Neural cell (in vitro differentiated cells): ENCODE results near the gene WDR37. TPM values are rescaled to one million over a fixed set of nuclear protein-coding genes. Genes with fewer than 3 reads are reported as not detected.

Source experiments
- H2AFZ ChIP-seq: fragments of 200-600, 300-800 bp; sonication (generic), shearing (Covaris generic); 2 replicates; pipeline ENCODE4 v1.6.0; 2014; ENCODE audit warnings: low read depth, mild to moderate bottlenecking, antibody characterized with exemption, low read length, moderate library complexity
- H3F3A ChIP-seq: fragments of 200-600 bp; shearing (Covaris generic); 2 replicates; pipeline ENCODE4 v1.6.1; 2016; ENCODE audit warnings: mild to moderate bottlenecking, moderate library complexity, mixed read lengths, antibody characterized with exemption, low read length; ENCODE audit not compliant: insufficient read depth, poor library complexity, severe bottlenecking
- H3K27ac ChIP-seq: fragments of 200-600, 300-800 bp; sonication (generic), shearing (Covaris generic); 2 replicates; pipeline ENCODE4 v1.5.1; 2014; ENCODE audit warnings: mild to moderate bottlenecking, low read length, moderate library complexity
- H3K27me3 ChIP-seq: fragments of 300-800, 200-600 bp; sonication (generic), shearing (Covaris generic); 2 replicates; pipeline ENCODE4 v1.6.0; 2014; ENCODE audit warnings: mild to moderate bottlenecking, low read depth, low read length, moderate library complexity; ENCODE audit not compliant: insufficient read depth
- H3K36me3 ChIP-seq: fragments of 300-800, 200-600 bp; sonication (generic), shearing (Covaris generic); 2 replicates; pipeline ENCODE4 v1.5.1; 2014; ENCODE audit warnings: mild to moderate bottlenecking, antibody characterized with exemption, low read length, moderate library complexity; ENCODE audit not compliant: insufficient read depth
- H3K4me2 ChIP-seq: fragments of 300-800, 200-600 bp; sonication (generic), shearing (Covaris generic); 2 replicates; pipeline ENCODE4 v1.6.0; 2014; ENCODE audit warnings: mild to moderate bottlenecking, low read length
- H3K4me3 ChIP-seq: fragments of 300-800, 200-600 bp; sonication (generic), shearing (Covaris generic); 2 replicates; pipeline ENCODE4 v1.5.1; 2014; ENCODE audit warnings: mild to moderate bottlenecking, low read length, moderate library complexity
- H3K79me2 ChIP-seq: fragments of 200-600 bp; shearing (Covaris generic); replicated peaks from 2 replicates; pipeline ENCODE4 v1.6.0; 2014; ENCODE audit warnings: mild to moderate bottlenecking, low read length, moderate library complexity; ENCODE audit not compliant: insufficient read depth
- H3K9ac ChIP-seq: fragments of 300-800, 200-600 bp; sonication (generic), shearing (Covaris generic); 2 replicates; pipeline ENCODE4 v1.6.1; 2016; ENCODE audit warnings: mild to moderate bottlenecking, low read length, mixed read lengths
- H3K9me2 ChIP-seq: fragments of 200-600 bp; shearing (Covaris generic); 2 replicates; pipeline ENCODE4 v1.6.1; 2016; ENCODE audit warnings: mild to moderate bottlenecking, low read length, mixed read lengths; ENCODE audit not compliant: insufficient read depth
- H3K9me3 ChIP-seq: fragments of 200-600, 300-800 bp; sonication (generic), shearing (Covaris generic); 2 replicates; pipeline ENCODE4 v1.6.1; 2016; ENCODE audit warnings: mild to moderate bottlenecking, mixed run types, low read length, moderate library complexity, mixed read lengths
- H4K20me1 ChIP-seq: fragments of 200-600 bp; shearing (Covaris generic); 2 replicates; pipeline ENCODE4 v1.6.1; 2016; ENCODE audit warnings: mild to moderate bottlenecking, mixed run types; ENCODE audit not compliant: insufficient read depth
- EP300 ChIP-seq: fragments of 450-650 bp; conservative IDR thresholded peaks from 2 replicates; pipeline ENCODE4 v1.6.1; 2014; ENCODE audit warnings: antibody characterized with exemption, mild to moderate bottlenecking, moderate library complexity; ENCODE audit not compliant: poor library complexity, severe bottlenecking
- EZH2 ChIP-seq: fragments of 200-600, 300-800 bp; shearing (Covaris generic), sonication (generic); IDR thresholded peaks from 2 replicates; pipeline ENCODE4 v1.6.1; 2014; ENCODE audit warnings: antibody characterized with exemption, low read length, borderline replicate concordance, mild to moderate bottlenecking; ENCODE audit not compliant: insufficient read depth, poor library complexity, severe bottlenecking
- MXI1 ChIP-seq: fragments of 450-650 bp; conservative IDR thresholded peaks from 2 replicates; pipeline ENCODE4 v1.6.1; 2014; ENCODE audit warnings: antibody characterized with exemption, mild to moderate bottlenecking; ENCODE audit not compliant: poor library complexity, severe bottlenecking
- POLR2AphosphoS5 ChIP-seq: IDR thresholded peaks from 2 replicates; pipeline ENCODE4 v1.6.1; 2012
- RAD21 ChIP-seq: fragments of 450-650 bp; conservative IDR thresholded peaks from 2 replicates; pipeline ENCODE4 v1.6.1; 2014; ENCODE audit warnings: antibody characterized with exemption, mild to moderate bottlenecking, moderate library complexity
- SMC3 ChIP-seq: fragments of 450-650 bp; conservative IDR thresholded peaks from 2 replicates; pipeline ENCODE4 v1.6.1; 2014; ENCODE audit warnings: antibody characterized with exemption, mild to moderate bottlenecking, moderate library complexity; ENCODE audit not compliant: poor library complexity
- TAF1 ChIP-seq: IDR thresholded peaks from 2 replicates; pipeline ENCODE4 v1.6.1; 2012; ENCODE audit warnings: low read depth
- polyA plus RNA-seq: library from polyadenylated mRNA; depleted of rRNA; stranded (reverse); fragments of >200 nt; gene quantifications from 2 replicates; pipeline ENCODE4 v1.2.3, GENCODE V29; 2014
- TF ChIP-seq, protein P1 (sequence below): fragments of 450-650 bp; IDR thresholded peaks from 2 replicates; pipeline ENCODE4 v1.5.1; 2014; ENCODE audit warnings: antibody characterized with exemption, mild to moderate bottlenecking, moderate library complexity; ENCODE audit not compliant: poor library complexity, severe bottlenecking
- TF ChIP-seq, protein P2 (sequence below): IDR thresholded peaks from 2 replicates; pipeline ENCODE4 v1.6.1; 2012; ENCODE audit warnings: borderline replicate concordance

WDR37 gene
- polyA plus RNA-seq, 1 donor from 2014 or later: 32.3 TPM

DNA sequence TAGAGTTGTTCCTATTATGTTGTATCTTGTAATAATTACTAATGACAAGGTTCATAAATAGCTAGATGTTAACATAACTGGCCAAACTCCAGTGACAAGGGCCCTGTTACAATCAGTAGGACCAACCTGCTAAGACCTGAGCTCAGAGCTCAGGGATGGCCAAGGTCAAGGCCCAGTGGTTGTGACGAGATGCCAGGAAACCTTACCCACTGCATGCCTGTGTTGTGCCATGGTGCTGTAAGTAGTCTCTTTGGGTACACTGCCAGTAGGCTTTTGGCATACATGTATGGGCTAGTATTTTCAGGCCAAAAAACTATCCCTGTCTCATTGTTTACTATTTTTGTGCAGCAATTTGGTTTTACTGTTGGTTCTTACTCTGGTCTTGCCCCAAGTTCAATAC, 22.6 kb upstream of the WDR37 start:
- Histone ChIP-seq H3K27ac (no peak overlapping the region), H3K4me3 (no peak overlapping the region), H2AFZ (no peak overlapping the region), H3K27me3 (no peaks in the 10 kb centered on the region), H3K36me3 (no peaks in the 10 kb centered on the region), H3K4me2 (no peak overlapping the region), H3K9me2 (no peaks in the 10 kb centered on the region), H3K79me2 (no peaks in the 10 kb centered on the region), H3K9ac (no peak overlapping the region), H3K9me3 (no peaks in the 10 kb centered on the region), H4K20me1 (no peaks in the 10 kb centered on the region), H3F3A (no peaks in the 10 kb centered on the region)
- TF ChIP-seq, protein P1, sequence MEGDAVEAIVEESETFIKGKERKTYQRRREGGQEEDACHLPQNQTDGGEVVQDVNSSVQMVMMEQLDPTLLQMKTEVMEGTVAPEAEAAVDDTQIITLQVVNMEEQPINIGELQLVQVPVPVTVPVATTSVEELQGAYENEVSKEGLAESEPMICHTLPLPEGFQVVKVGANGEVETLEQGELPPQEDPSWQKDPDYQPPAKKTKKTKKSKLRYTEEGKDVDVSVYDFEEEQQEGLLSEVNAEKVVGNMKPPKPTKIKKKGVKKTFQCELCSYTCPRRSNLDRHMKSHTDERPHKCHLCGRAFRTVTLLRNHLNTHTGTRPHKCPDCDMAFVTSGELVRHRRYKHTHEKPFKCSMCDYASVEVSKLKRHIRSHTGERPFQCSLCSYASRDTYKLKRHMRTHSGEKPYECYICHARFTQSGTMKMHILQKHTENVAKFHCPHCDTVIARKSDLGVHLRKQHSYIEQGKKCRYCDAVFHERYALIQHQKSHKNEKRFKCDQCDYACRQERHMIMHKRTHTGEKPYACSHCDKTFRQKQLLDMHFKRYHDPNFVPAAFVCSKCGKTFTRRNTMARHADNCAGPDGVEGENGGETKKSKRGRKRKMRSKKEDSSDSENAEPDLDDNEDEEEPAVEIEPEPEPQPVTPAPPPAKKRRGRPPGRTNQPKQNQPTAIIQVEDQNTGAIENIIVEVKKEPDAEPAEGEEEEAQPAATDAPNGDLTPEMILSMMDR: no peak

GRCh38 chr10:1034758-1035157, 21.4 kb upstream of the WDR37 start:
- Histone ChIP-seq H2AFZ (no peak overlapping the region), H3F3A (no peaks in the 10 kb centered on the region), H3K9ac (no peak overlapping the region), H3K4me2 (no peak overlapping the region), H3K79me2 (no peaks in the 10 kb centered on the region), H3K36me3 (no peaks in the 10 kb centered on the region), H3K4me3 (no peak overlapping the region), H3K27ac (no peak overlapping the region), H3K27me3 (no peaks in the 10 kb centered on the region), H3K9me3 (no peaks in the 10 kb centered on the region), H3K9me2 (no peaks in the 10 kb centered on the region), H4K20me1 (no peaks in the 10 kb centered on the region)
- TF ChIP-seq TAF1: no peak
- no peak for TF ChIP-seq RAD21
- TF ChIP-seq, protein P1: no peak
- TF ChIP-seq MXI1: no peak

DNA sequence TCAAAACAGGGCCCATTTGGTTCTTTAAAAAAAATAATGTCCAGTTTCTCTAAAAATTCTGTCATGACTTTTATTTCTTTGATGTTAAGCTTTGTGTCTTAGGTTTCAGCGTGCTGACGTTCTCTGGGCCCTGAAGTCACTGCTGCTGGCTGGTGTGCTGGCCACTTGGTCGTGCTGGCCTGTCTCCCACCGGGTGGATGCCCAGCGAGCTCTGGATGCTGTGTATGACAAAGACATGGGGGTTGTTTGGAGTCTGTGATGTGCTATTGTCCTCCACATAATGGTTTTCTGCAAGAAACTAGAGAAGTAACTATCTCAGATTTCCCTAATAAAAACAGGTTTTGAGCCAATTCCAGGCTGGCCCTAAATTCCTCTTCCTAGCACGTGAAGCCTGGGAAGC, 21.0 kb upstream of the WDR37 start:
- Histone ChIP-seq H3K79me2 (peaks cover 2% of the 10 kb centered on the region), H3F3A (no peaks in the 10 kb centered on the region), H2AFZ (no peak overlapping the region), H3K9me2 (no peaks in the 10 kb centered on the region), H3K9me3 (no peaks in the 10 kb centered on the region), H4K20me1 (no peaks in the 10 kb centered on the region), H3K9ac (no peak overlapping the region), H3K27me3 (no peaks in the 10 kb centered on the region), H3K4me2 (no peak overlapping the region), H3K36me3 (no peaks in the 10 kb centered on the region), H3K27ac (no peak overlapping the region), H3K4me3 (no peak overlapping the region)
- TF ChIP-seq EP300: no peak
- TF ChIP-seq, protein P2, sequence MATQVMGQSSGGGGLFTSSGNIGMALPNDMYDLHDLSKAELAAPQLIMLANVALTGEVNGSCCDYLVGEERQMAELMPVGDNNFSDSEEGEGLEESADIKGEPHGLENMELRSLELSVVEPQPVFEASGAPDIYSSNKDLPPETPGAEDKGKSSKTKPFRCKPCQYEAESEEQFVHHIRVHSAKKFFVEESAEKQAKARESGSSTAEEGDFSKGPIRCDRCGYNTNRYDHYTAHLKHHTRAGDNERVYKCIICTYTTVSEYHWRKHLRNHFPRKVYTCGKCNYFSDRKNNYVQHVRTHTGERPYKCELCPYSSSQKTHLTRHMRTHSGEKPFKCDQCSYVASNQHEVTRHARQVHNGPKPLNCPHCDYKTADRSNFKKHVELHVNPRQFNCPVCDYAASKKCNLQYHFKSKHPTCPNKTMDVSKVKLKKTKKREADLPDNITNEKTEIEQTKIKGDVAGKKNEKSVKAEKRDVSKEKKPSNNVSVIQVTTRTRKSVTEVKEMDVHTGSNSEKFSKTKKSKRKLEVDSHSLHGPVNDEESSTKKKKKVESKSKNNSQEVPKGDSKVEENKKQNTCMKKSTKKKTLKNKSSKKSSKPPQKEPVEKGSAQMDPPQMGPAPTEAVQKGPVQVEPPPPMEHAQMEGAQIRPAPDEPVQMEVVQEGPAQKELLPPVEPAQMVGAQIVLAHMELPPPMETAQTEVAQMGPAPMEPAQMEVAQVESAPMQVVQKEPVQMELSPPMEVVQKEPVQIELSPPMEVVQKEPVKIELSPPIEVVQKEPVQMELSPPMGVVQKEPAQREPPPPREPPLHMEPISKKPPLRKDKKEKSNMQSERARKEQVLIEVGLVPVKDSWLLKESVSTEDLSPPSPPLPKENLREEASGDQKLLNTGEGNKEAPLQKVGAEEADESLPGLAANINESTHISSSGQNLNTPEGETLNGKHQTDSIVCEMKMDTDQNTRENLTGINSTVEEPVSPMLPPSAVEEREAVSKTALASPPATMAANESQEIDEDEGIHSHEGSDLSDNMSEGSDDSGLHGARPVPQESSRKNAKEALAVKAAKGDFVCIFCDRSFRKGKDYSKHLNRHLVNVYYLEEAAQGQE: no peak
- no peak for TF ChIP-seq EZH2
- TF ChIP-seq, protein P1: no peak
- no peak for TF ChIP-seq RAD21
- TF ChIP-seq MXI1: no peak
- no peak for TF ChIP-seq TAF1
- no peak for TF ChIP-seq SMC3
- no peak for TF ChIP-seq POLR2AphosphoS5
